ENCODE data around the gene DRC7. TPM values are rescaled to one million over a fixed set of nuclear protein-coding genes. Genes with fewer than 3 reads are reported as not detected.
"Not testable (repeated sequence)": the region's sequence is repeated elsewhere in the genome, so short reads cannot be mapped to it uniquely, and the experiment has no call there.

DRC7 gene
- total RNA-seq, 2 donors from 2014 or later, result not detected

GRCh38 chr16:57725151-57725550, 30.5 kb downstream of the DRC7 start:
- ATAC-seq, result no peak
- intact Hi-C loops (cut with DNase I), result loop anchor here in 1 of 2 donors (10.0 kb wide), 1 partner anchor 150 kb away; no protein-coding TSS in a partner anchor
- no peak for DNase-seq

- ATAC-seq (no peak), DNase-seq (no peak)
- intact Hi-C loops (cut with DNase I), result loop anchor here in 1 of 2 donors (10.0 kb wide), 1 partner anchor 151 kb away; no protein-coding TSS in a partner anchor
Measured at GRCh38 chr16:57725554-57725953, 30.9 kb downstream of the DRC7 start.

DNA sequence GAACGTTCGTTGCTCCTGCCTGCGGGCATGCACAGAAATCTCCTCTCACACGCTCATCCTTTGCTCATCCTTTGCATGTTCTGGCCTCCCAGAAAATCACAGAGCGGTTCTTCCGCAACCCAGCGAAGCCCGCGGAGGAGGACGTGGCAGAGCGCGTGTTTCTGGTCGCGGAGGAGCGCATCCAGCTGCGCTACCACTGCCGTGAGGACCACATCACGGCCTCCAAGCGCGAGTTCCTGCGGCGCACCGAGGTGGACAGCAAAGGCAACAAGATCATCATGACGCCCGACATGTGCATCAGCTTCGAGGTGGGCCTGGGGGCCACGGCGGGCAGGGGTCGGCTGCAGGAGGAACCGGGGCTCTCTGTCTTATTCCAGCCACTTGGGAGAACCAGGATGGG, 31.4 kb downstream of the DRC7 start:
- intact Hi-C loops (cut with DNase I), result loop anchor here in 1 of 2 donors (10.0 kb wide), 1 partner anchor 151 kb away; no protein-coding TSS in a partner anchor
- DNase-seq (no peak), ATAC-seq (no peak)

GRCh38 chr16:57726433-57726947, 31.9 kb downstream of the DRC7 start:
- intact Hi-C loops (cut with DNase I), result loop anchor here in 1 of 2 donors (10.0 kb wide), 1 partner anchor 152 kb away; no protein-coding TSS in a partner anchor
- no peak for ATAC-seq
- DNase-seq, result no peak

DNA sequence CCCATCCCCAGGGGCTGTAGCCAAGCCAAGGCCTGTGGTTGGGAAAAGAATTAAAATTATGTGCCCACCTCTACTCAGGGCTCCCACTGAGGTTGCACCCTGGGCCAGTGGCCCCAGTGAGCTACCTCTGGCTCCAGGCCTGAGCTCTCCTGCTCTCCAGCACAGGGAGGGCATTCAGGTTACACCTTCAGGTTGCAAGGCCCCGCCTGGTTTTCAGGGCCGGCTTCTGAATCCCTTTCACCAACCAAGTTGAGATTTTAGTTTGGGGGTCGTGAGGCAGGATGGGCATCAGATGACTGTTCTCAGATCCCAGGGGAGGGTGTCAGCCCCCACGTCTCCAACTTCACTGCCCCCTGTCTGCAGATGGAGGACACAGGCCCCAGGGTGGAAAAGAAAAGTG, 33.0 kb downstream of the DRC7 start:
- ATAC-seq (no peak), DNase-seq (no peak)
- intact Hi-C loops (cut with DNase I), result loop anchor here in 1 of 2 donors (10.0 kb wide), 1 partner anchor 153 kb away; no protein-coding TSS in a partner anchor

DNA sequence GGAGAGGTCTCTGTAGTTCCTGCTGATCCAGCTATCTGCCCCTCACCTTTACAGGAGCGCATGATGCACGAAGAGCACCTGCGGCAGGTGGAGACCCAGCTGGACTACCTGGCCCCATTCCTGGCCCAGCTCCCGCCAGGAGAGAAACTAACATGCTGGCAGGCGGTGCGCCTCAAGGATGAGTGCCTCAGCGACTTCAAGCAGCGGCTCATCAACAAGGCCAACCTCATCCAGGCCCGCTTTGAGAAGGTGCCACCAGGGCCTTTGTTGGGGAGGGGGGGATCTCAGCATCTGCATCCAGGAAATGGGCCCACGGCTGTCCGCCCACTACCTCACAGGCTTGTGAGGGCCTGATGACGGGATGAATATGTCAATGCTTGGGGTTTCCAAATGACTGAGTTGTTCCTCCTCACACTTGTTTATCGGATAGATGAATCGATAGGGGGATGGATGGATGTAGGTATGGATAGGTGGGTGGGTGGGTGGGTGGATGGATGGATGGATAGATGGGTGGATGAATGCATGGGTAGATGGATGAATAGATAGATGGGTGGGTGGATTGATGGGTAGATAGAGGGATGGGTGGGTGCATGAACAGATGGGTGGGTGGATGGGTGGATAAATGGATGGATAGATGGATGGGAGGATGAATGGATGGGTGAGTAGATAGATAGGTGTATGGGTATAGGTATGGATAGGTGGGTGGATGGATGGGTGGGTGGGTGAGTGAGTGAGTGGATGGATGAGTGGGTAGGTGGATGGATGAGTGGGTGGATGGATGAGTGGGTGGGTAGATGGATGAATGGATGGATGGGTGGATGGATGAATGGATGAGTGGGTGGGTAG, 34.0 kb downstream of the DRC7 start:
- ATAC-seq (no peak), DNase-seq (no peak)
- intact Hi-C loops (cut with DNase I), result loop anchor here in 1 of 2 donors (10.0 kb wide), 1 partner anchor 154 kb away; no protein-coding TSS in a partner anchor

DNA sequence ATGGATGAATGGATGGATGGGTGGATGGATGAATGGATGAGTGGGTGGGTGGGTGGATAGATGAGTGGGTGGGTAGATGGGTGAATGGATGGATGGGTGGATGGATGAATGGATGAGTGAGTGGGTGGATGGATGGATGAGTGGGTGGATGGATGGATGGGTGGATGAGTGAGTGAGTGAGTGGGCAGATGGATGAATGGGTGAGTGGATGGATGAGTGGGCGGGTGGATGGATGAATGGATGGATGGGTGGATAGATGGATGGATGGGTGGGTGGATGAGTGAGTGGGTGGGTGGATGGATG, 34.5 kb downstream of the DRC7 start:
- intact Hi-C loops (cut with DNase I), result loop anchor here in 1 of 2 donors (10.0 kb wide), 1 partner anchor 154 kb away; no protein-coding TSS in a partner anchor
- no peak for DNase-seq
- no peak for ATAC-seq

GRCh38 chr16:57729852-57730251, 35.2 kb downstream of the DRC7 start:
- not testable (repeated sequence) for ATAC-seq, DNase-seq
- intact Hi-C loops (cut with DNase I), result loop anchor here in 1 of 2 donors (10.0 kb wide), 1 partner anchor 155 kb away; no protein-coding TSS in a partner anchor

GRCh38 chr16:57730771-57731730, 36.4 kb downstream of the DRC7 start:
- intact Hi-C loops (cut with DNase I), result no loop called here
- DNase-seq (no peak), ATAC-seq (no peak)

DNA sequence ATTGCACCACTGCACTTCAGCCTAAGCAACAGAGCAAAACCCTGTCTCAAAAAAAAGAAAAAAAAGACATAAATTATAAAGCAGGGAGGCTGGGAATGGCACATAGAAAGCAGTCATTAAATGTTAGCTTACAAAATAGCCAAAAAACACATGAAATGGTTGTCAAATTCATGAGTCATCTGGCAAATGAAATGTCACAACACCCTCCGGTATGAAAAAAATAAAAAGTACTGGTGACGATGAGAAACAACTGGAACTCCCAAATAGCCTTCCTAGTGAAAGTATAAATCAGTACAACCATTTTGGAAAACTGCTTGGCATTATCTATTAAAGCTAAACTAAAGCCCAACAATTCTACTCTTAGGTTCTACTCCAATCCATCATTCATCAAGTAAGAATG, 37.4 kb downstream of the DRC7 start:
- DNase-seq (no peak), ATAC-seq (no peak)
- intact Hi-C loops (cut with DNase I), result no loop called here

DNA sequence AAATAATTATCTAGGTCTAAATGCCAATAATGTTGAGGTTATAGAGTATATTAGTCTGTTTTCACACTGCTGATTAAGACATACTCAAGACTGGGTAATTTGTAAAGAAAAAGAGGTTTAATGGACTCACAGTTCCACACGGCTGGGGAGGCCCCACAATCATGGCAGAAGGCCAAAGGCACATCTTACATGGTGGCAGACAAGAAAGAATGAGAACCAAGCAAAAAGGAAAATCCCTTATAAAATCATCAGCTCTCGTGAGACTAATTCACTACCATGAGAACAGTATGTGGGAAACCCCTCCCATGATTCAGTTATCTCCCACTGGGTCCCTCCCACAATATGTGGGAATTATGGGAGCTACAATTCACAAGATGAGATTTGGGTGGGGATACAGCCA, 38.1 kb downstream of the DRC7 start:
- no peak for DNase-seq
- intact Hi-C loops (cut with DNase I), result no loop called here
- ATAC-seq, result no peak

GRCh38 chr16:57734308-57734924, 39.8 kb downstream of the DRC7 start:
- DNase-seq (no peak), ATAC-seq (no peak)
- intact Hi-C loops (cut with DNase I), result no loop called here

GRCh38 chr16:57734925-57735754, 40.5 kb downstream of the DRC7 start:
- peak; percentile 99 for DNase-seq
- ATAC-seq, result peak; percentile 96
- intact Hi-C loops (cut with DNase I), result no loop called here

- DNase-seq (no peak), ATAC-seq (peak in 1 of 2 donors; percentile 35)
- intact Hi-C loops (cut with DNase I), result no loop called here
Measured at GRCh38 chr16:57735755-57736418, 41.3 kb downstream of the DRC7 start, which contains the start of gene KATNB1. Gene KATNB1, plus strand, starts transcription at chr16:57735770. Its CDS starts 1,474 bp downstream, at chr16:57737244.

GRCh38 chr16:57736419-57737351, 42.1 kb downstream of the DRC7 start:
- DNase-seq (peak; percentile 56), ATAC-seq (peak in 1 of 2 donors; percentile 23)
- intact Hi-C loops (cut with DNase I), result no loop called here

GRCh38 chr16:57738844-57739243, 44.2 kb downstream of the DRC7 start:
- DNase-seq (no peak), ATAC-seq (no peak)
- intact Hi-C loops (cut with DNase I), result no loop called here

All from left cardiac atrium (tissue), 4 donors.